HG03196 (cell line): Measurements from ENCODE around the gene YIF1B.

Experiments used
- ATAC-seq: cut with Tn5 transposase; IDR thresholded peaks from one replicate; pipeline ENCODE4 v1.9.1; 2021; ENCODE audit not compliant: unreplicated experiment

Gene YIF1B

DNA sequence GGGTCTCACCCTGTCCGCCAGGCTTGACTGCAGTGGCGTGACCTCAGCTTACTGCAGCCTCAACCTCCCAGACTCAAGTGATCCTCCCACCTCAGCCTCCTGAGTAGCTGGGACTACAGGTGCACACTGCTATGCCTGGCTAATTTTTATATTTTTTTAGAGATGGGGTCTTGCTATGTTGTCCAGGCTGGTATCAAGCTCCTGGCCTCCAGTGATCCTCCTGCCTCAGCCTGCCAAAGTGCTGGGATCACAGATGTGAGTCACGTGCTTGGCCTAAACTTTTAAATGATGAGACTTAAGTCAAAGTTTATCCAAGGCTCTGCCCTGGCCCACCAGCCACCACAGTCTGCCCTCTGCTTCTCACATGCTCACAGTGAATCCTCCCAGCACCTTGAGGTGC, 9.5 kb downstream of the YIF1B start:
- no peak for ATAC-seq

DNA sequence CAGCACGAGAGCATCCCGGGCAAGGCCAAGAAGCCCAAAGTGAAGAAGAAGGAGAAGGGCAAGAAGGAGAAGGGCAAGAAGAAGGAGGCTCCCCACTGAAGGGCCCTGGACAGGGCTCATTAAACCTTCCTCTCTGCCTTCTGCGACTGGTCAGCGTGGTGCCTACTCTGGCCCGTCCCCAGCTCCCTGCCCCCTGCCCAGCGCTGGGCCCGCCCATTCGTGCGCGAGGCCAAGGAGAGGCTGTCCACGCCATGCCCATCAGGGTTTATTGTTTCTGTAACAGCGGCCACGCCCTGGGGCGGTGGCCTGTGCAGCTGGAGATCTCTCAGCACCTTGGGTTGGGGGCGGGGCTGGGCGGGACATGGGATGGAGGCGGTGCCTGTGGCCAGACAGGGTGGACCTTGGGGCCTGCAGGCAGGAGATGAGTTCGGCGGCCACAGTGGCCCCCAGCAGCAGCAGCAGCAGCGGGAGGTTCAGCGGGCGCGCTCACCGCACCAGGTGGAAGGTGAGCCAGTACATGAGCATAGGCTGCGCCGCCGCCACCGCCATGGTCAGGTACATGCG, 10.8 kb downstream of the YIF1B start:
- no peak for ATAC-seq

GRCh38 chr19:38304352-38304865, 11.3 kb downstream of the YIF1B start:
- ATAC-seq = no peak

GRCh38 chr19:38303517-38304351, 12.0 kb downstream of the YIF1B start, which contains the start of gene C19orf33:
Gene C19orf33 (plus strand): TSS chr19:38304251. CDS start chr19:38304262, 11 bp downstream.
- no peak for ATAC-seq

DNA sequence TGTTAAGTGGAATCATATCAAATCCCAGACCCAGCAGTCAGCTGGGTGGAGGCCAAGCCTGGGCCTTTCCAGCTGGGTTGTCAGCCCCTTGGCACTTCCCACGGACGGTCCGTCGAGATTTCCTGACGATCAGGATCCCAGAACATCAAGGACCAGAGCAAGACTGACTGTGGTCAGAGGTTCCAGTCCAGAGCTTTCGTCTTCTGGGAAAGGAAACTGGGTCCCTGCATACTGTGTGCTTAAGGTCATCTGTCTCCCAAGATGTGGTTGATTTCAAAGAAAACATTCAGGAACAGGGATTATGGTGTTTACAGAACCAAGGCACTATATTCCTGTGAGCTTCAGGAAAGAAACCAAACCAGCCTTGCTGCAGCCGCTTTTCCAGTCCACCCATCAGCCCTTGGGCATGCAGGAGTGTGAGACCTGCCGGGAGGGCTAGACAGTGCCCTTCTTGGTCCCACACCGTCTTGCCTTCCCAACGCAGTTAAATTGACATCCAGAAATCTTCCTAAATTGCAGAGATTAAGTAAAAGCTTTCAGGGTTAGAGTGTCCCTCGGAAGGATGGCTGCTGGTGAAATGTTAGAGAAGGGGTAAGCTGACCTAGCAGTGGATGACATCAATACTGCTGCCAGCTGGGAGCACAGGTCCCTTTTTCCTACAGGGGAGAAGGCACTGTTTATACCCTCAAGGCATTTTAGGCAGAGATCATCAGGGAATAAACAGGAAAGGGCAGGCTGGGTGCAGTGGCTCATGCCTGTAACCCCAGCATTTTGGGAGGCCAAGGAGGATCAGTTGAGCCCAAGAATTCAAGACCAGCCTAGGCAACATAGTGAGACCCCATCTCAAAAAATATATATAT, 16.7 kb downstream of the YIF1B start:
- ATAC-seq = no peak

DNA sequence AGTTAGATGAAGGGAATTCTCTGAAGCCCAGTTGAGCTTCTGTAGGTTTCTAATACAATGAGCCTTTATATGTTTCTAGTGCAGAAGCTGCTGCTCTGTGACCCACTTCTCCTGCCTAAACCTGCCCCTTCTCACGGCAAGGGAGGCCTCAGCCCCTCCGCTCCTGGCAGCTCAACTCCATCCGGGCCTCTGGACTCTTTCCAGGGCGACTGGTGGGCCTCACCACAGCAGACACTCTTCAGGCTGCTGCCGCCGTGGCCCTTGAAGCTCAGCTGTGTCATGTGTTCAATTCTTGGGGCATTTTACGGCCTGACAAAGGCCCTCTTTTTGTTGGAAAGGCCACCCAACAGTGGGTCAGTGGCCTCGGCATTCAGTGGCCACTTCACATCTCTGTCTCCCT, 21.7 kb downstream of the YIF1B start:
- no peak for ATAC-seq

DNA sequence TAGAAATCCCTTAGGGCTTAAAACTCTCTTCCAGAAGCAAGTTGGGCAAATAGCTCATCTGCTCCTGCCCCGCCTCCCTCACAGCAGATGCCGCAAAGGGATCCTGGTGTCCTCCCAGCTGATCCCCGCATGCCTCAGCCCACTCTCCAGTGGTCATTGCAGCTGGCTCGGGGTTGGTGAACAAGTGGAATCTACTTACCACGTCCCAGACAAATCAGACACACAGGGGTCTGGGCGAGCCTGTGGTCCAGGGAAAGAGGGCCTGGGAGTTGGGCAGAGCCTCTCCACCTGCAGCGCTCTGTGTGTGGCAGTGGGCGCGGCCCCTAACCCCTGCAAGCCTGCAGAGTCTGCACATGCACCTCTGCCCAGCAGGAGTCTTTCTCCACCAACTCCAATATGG, 22.5 kb downstream of the YIF1B start:
- ATAC-seq = no peak

GRCh38 chr19:38291855-38292254, 23.9 kb downstream of the YIF1B start:
- no peak for ATAC-seq

- ATAC-seq = no peak
These were observed 25.1 kb downstream of the YIF1B start for GRCh38 chr19:38290631-38291147.

DNA sequence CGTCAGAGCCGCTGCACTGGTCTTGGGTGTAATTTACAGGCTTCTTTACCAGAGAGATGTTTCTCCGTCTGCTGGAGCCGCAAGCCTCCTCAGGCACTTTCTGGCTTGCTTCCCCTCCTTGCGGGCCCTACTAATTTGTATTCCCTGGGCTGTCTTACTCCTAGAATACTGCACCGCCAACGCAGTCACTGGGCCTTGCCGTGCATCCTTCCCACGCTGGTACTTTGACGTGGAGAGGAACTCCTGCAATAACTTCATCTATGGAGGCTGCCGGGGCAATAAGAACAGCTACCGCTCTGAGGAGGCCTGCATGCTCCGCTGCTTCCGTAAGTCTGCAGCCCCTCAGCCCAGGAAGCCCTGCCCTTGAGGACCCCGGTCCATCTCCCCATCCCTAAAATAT, 25.8 kb downstream of the YIF1B start:
- no peak for ATAC-seq

GRCh38 chr19:38288123-38288855, 27.5 kb downstream of the YIF1B start:
- ATAC-seq = no peak

GRCh38 chr19:38287604-38288003, 28.1 kb downstream of the YIF1B start:
- ATAC-seq = no peak

GRCh38 chr19:38285567-38285966, 30.2 kb downstream of the YIF1B start:
- ATAC-seq = no peak

GRCh38 chr19:38284422-38284821, 31.3 kb downstream of the YIF1B start:
- no peak for ATAC-seq

- no peak for ATAC-seq
These were observed 32.5 kb downstream of the YIF1B start for GRCh38 chr19:38283271-38283670.

DNA sequence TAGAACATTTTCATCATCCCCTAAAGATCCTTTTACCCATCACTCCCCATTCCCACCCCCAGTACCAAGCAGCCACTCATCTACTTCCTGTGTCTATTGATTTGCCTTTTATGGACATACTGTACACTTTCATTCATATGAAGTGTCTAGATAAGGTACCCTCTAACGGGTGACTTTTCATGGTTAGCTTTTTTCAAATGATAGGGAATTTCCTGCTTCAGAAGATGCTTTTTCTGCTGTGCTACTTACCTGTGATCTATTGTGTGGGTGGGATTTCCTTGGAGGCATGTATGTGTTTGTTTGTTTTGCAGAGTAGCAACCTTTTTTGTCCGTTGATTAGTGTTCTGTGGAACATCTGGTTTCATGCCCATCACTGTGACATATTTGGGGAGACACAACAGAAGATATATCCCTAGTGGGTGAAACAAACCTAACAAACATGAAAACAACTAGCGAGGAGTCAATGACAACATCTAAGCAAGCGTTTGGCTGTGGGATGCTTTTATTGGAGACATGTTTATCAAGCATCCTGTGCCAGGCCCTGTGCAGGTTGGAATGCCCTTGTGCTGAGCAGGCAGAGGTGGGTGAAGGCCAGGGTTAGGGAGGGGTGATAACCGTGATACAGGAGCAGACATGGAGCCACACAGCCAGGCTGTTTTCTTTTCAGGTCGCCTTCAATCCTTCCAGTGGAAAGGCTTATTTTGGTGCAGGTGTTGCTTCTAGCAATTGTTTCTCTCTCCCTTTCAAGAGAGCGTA, 33.8 kb downstream of the YIF1B start:
- no peak for ATAC-seq

GRCh38 chr19:38280030-38280921, 35.5 kb downstream of the YIF1B start:
- ATAC-seq = no peak

- no peak for ATAC-seq
These were observed 37.0 kb downstream of the YIF1B start for GRCh38 chr19:38278751-38279150.
